Large intestine (tissue), 3 donors: ENCODE measurements around the gene ITGAV. TPM values are rescaled to one million over a fixed set of nuclear protein-coding genes. Genes with fewer than 3 reads are reported as not detected.

Source experiments
- DNase-seq, 2 donors: peaks; one replicate each; pipeline versions ENCODE4 v3.0.0 to v3.0.0-alpha.2; 2013
- H3K27ac ChIP-seq: one replicate; pipeline ENCODE4 v1.5.1; 2013; ENCODE audit warnings: low read length
- H3K27me3 ChIP-seq: 2 replicates; pipeline ENCODE4 v1.6.1; 2013; ENCODE audit warnings: low read length; ENCODE audit not compliant: control insufficient read depth, insufficient read depth
- H3K36me3 ChIP-seq: 2 replicates; pipeline ENCODE4 v1.6.1; 2013; ENCODE audit warnings: low read length; ENCODE audit not compliant: control insufficient read depth, insufficient read depth
- H3K4me1 ChIP-seq: one replicate; pipeline ENCODE4 v1.6.1; 2013; ENCODE audit warnings: low read length; ENCODE audit not compliant: control insufficient read depth, insufficient read depth
- H3K4me3 ChIP-seq: one replicate; pipeline ENCODE4 v1.5.1; 2013; ENCODE audit warnings: low read length
- H3K9me3 ChIP-seq: one replicate; pipeline ENCODE4 v1.6.1; 2013; ENCODE audit warnings: mild to moderate bottlenecking, low read depth, low read length, moderate library complexity; ENCODE audit not compliant: control insufficient read depth
- WGBS: methylation state at CpG from one replicate; pipeline ENCODE4 v1.1.5; 2013; ENCODE audit warnings: low lambda C conversion rate; ENCODE audit not compliant: insufficient coverage; 5-methylcytosine and 5-hydroxymethylcytosine counted together
- polyA plus RNA-seq: library from polyadenylated mRNA; unstranded; fragments of 120-200 nt; gene quantifications from one replicate; pipeline ENCODE4 v1.2.1, GENCODE V29; 2013

ITGAV gene
- polyA plus RNA-seq, 1 donor = 46.4 TPM

DNA sequence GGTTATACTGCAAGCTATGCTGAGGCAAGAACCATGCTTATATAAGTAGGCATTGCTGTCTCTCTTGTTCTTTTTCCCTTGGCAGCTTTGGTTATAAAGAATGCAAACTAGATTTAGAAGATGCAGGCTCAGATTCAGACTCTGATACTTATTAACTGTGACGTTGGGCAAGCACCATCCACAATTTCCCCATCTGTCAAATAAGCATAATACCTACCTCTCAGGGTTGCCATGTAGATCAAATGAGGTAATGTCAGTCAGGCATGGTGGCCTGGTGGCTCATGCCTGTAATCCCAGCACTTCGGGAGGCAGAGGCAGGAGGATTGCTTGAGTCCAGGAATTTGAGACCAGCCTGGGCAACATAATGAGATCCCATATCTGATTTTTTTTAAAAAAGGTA is 21.7 kb downstream of the ITGAV start:
- no peaks in the 10 kb centered on the region for H3K4me1 ChIP-seq
- H3K4me3 ChIP-seq = no peak overlapping the region
- H3K27me3 ChIP-seq = no peaks in the 10 kb centered on the region
- H3K36me3 ChIP-seq = no peaks in the 10 kb centered on the region
- DNase-seq = no peak
- WGBS = no CpG with 5 or more reads among the region's 2 CpGs
- no peaks in the 10 kb centered on the region for H3K9me3 ChIP-seq
- no peak overlapping the region for H3K27ac ChIP-seq

DNA sequence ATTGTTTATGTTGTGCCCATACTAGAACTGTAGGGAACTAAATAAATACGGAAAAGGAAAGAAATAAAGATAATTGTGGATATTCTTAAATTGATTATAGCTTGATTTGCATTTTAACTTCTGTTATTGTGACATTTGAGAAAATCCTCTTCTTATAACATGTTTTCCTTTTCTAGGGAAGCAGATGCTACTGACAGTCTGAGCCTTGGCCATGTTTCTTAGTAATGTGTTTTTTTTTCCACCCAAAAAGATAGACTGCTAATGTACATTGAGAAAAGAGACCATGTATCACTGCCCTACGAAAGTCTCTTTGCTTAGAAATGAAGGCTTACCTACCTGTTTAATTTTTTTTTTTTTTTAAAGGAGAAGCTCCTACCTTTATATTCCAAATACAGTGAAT is 22.2 kb downstream of the ITGAV start:
- 100% methylated on average over 1 of the region's 2 CpGs for WGBS
- H3K27me3 ChIP-seq = no peaks in the 10 kb centered on the region

GRCh38 chr2:186612555-186613440 is 22.9 kb downstream of the ITGAV start:
- Histone ChIP-seq H3K9me3 (no peaks in the 10 kb centered on the region), H3K4me3 (no peak overlapping the region), H3K4me1 (no peaks in the 10 kb centered on the region), H3K27ac (no peak overlapping the region), H3K27me3 (no peaks in the 10 kb centered on the region), H3K36me3 (no peaks in the 10 kb centered on the region)
- WGBS = 100% methylated on average over 1 of the region's 2 CpGs
- no peak for DNase-seq

More for the DNA sequence above, 22.2 kb downstream of the ITGAV start:
- no peak for DNase-seq
- no peaks in the 10 kb centered on the region for H3K4me1 ChIP-seq
- H3K27ac ChIP-seq = no peak overlapping the region
- H3K9me3 ChIP-seq = no peaks in the 10 kb centered on the region
- no peak overlapping the region for H3K4me3 ChIP-seq
- H3K36me3 ChIP-seq = no peaks in the 10 kb centered on the region

- no peaks in the 10 kb centered on the region for H3K9me3 ChIP-seq
- no peak for DNase-seq
- no peak overlapping the region for H3K4me3 ChIP-seq
- WGBS = 100% methylated on average over 2 of the region's 2 CpGs
- no peaks in the 10 kb centered on the region for H3K36me3 ChIP-seq
- H3K27me3 ChIP-seq = no peaks in the 10 kb centered on the region
- H3K27ac ChIP-seq = no peak overlapping the region
- no peaks in the 10 kb centered on the region for H3K4me1 ChIP-seq
These were observed 24.5 kb downstream of the ITGAV start for GRCh38 chr2:186614373-186614772.

DNA sequence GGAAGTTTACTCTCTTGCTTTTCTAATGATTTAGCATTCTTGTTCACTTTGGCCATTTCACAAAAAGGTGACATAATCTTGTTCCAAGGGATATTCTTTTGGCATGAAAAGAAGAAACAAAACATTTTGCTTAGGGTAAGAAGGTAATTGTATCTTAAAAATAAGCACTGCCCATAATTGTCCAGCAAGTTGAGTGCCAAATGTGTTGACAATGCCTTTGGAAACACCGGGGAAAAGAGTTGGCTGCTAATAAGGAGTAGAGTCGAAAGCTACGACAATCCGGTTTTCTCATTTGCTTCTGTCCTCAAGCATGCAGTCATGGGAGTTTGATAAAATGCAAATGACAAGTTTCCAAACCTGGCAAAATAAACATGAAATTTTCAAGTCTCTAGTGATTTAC is 27.3 kb downstream of the ITGAV start:
- H3K4me1 ChIP-seq = no peaks in the 10 kb centered on the region
- H3K27ac ChIP-seq = no peak overlapping the region
- H3K36me3 ChIP-seq = no peaks in the 10 kb centered on the region
- no peak overlapping the region for H3K4me3 ChIP-seq
- H3K27me3 ChIP-seq = no peaks in the 10 kb centered on the region
- H3K9me3 ChIP-seq = no peaks in the 10 kb centered on the region
- no CpG with 5 or more reads among the region's 4 CpGs for WGBS
- DNase-seq = no peak

GRCh38 chr2:186617771-186618170 is 27.9 kb downstream of the ITGAV start:
- no CpG with 5 or more reads among the region's 1 CpG for WGBS
- H3K27me3 ChIP-seq = no peaks in the 10 kb centered on the region
- DNase-seq = no peak
- H3K4me3 ChIP-seq = no peak overlapping the region
- H3K27ac ChIP-seq = no peak overlapping the region
- H3K4me1 ChIP-seq = no peaks in the 10 kb centered on the region
- no peaks in the 10 kb centered on the region for H3K9me3 ChIP-seq
- no peaks in the 10 kb centered on the region for H3K36me3 ChIP-seq

GRCh38 chr2:186618696-186619095 is 28.8 kb downstream of the ITGAV start:
- H3K9me3 ChIP-seq = no peaks in the 10 kb centered on the region
- H3K4me1 ChIP-seq = no peaks in the 10 kb centered on the region
- no CpG with 5 or more reads among the region's 1 CpG for WGBS
- H3K4me3 ChIP-seq = no peak overlapping the region
- no peaks in the 10 kb centered on the region for H3K27me3 ChIP-seq
- no peak overlapping the region for H3K27ac ChIP-seq
- no peak for DNase-seq
- peaks cover 6% of the 10 kb centered on the region for H3K36me3 ChIP-seq

GRCh38 chr2:186623084-186623483 is 33.2 kb downstream of the ITGAV start:
- Histone ChIP-seq H3K4me3 (no peak overlapping the region), H3K27me3 (no peaks in the 10 kb centered on the region), H3K27ac (no peak overlapping the region), H3K9me3 (no peaks in the 10 kb centered on the region), H3K36me3 (peaks cover 17% of the 10 kb centered on the region), H3K4me1 (no peaks in the 10 kb centered on the region)
- WGBS = 85% methylated on average over 2 of the region's 2 CpGs
- DNase-seq = no peak

DNA sequence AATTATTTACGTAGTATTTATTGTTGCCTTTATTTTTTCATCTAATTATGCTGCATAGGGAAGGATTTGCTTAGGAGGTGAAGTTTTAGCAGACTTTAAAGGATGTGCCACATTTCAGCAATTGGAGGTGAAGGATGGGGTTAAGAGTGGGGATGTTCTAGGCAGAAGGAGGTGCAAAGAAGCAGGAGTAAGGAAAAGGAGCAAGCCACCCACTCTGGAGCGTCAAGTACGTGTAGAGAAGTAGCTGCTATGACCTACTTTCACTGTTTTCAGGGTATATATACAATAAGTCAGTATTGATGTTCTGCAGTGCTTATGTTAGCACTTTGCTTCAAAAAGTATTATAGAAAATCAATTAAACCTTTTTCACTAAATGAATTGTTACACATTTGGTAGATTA is 34.4 kb downstream of the ITGAV start:
- Histone ChIP-seq H3K36me3 (peaks cover 21% of the 10 kb centered on the region), H3K27me3 (no peaks in the 10 kb centered on the region), H3K4me3 (no peak overlapping the region), H3K9me3 (no peaks in the 10 kb centered on the region), H3K4me1 (no peaks in the 10 kb centered on the region), H3K27ac (no peak overlapping the region)
- WGBS = no CpG with 5 or more reads among the region's 3 CpGs
- DNase-seq = no peak

DNA sequence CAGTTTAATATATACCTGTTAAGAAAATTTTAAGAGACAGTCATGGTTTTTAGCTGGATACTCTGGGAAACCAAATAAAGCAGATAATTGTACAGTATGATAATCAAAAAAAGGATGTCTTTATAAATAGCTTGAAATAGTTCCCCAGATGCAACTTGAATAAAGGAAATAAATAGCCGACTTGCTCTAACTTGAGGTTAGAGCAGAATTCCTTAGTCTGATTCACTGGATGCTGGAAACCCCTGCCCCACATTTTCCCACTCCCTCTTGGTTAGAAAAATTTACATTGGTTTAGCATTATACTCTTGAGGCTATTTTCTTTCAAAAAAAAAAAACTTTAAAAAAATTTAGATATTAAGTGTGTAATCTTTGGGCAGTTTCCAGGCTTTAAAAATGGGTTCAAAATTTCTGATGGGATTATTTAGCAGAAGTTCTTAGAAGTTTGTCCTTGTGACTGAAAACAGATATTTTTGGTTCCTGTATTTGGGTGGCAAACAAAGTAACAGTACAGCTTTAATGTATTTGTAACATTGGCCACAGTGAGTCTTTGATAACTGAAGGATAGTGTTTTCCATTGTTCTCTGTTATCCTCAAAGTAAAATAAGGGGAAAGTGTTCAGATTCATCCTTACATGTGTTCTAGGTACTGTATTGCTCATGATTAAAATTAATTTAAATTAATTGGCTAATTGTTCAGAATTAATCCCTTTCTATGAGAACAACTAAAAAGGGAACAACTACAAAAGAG is 39.6 kb downstream of the ITGAV start:
- Histone ChIP-seq H3K9me3 (no peaks in the 10 kb centered on the region), H3K36me3 (peaks cover 8% of the 10 kb centered on the region), H3K4me3 (no peak overlapping the region), H3K27me3 (no peaks in the 10 kb centered on the region), H3K4me1 (no peaks in the 10 kb centered on the region), H3K27ac (no peak overlapping the region)
- DNase-seq = no peak
- WGBS = no CpG with 5 or more reads among the region's 1 CpG
